T47D (cell line): ENCODE measurements around the gene GFER.

ENCODE experiments used
- DNase-seq, 2 experiments: peaks; one replicate each; pipeline versions ENCODE4 v3.0.0 to v3.0.0-alpha.2; 2011 to 2012; ENCODE audit warnings: low read depth in 1 of 2, low spot score in 1 of 2
- JUND ChIP-seq: IDR thresholded peaks from 2 replicates; pipeline ENCODE4 v1.6.1; 2012; ENCODE audit warnings: low read depth
- in situ Hi-C: cut with HindIII; loops from 2 replicates; pipeline ENCODE4 v1.10.0; 2016; ENCODE audit warnings: low sequenced_read_pairs, low pct_unique_long_range_greater_than_20kb

GFER gene

GRCh38 chr16:2035431-2036199 is 51.6 kb downstream of the GFER start:
- in situ Hi-C loops: no loop called here
- DNase-seq: peak; percentile 69 to 90
- TF ChIP-seq JUND: no peak

GRCh38 chr16:2036200-2036966 is 52.4 kb downstream of the GFER start:
- no peak for DNase-seq
- no peak for TF ChIP-seq JUND
- in situ Hi-C loops: no loop called here

- in situ Hi-C loops: no loop called here
- DNase-seq: no peak
- no peak for TF ChIP-seq JUND
These were observed 53.1 kb downstream of the GFER start for GRCh38 chr16:2037115-2037514.
